Activated T-helper 17 cell treated with anti-CD3 and anti-CD28 coated beads, Interleukin-2, amount 50 U/mL, for 72 hours (primary cell): Measurements from ENCODE around the gene SH2D3A. TPM values are rescaled to one million over a fixed set of nuclear protein-coding genes. Genes with fewer than 3 reads are reported as not detected.

Experiments used
- ATAC-seq: fragments of 150-1000 bp; cut with Tn5 transposase; replicated peaks from 2 replicates; pipeline ENCODE4 v1.10.0; 2021; ENCODE audit warnings: mild to moderate bottlenecking, moderate library complexity
- H3K27ac Mint-ChIP-seq: one replicate; pipeline ENCODE4 v1.8.0; 2022; ENCODE audit warnings: mixed read lengths
- H3K27me3 Mint-ChIP-seq: one replicate; pipeline ENCODE4 v1.8.0; 2022; ENCODE audit warnings: mixed read lengths
- H3K36me3 Mint-ChIP-seq: one replicate; pipeline ENCODE4 v1.8.0; 2022; ENCODE audit warnings: low read depth, mild to moderate bottlenecking, mixed read lengths
- H3K4me1 Mint-ChIP-seq: one replicate; pipeline ENCODE4 v1.8.0; 2022; ENCODE audit warnings: mixed read lengths
- H3K4me3 Mint-ChIP-seq: one replicate; pipeline ENCODE4 v1.8.0; 2022; ENCODE audit warnings: mild to moderate bottlenecking, mixed read lengths
- H3K9me3 Mint-ChIP-seq: one replicate; pipeline ENCODE4 v1.8.0; 2022; ENCODE audit warnings: mixed read lengths
- total RNA-seq, 2 donors: library from RNA; stranded (reverse); gene quantifications; one replicate each; pipeline ENCODE4 v1.2.3, GENCODE V29; 2022

SH2D3A gene
- total RNA-seq, 2 donors from 2014 or later: 21.1 to 21.2 TPM

GRCh38 chr19:6732803-6733337, 34.4 kb downstream of the SH2D3A start:
- peaks cover 9% of the 10 kb centered on the region for H3K4me1 Mint-ChIP-seq
- no peak overlapping the region for H3K4me3 Mint-ChIP-seq
- no peak for ATAC-seq
- H3K9me3 Mint-ChIP-seq: no peaks in the 10 kb centered on the region
- no peak overlapping the region for H3K27ac Mint-ChIP-seq
- no peaks in the 10 kb centered on the region for H3K27me3 Mint-ChIP-seq
- peaks cover 37% of the 10 kb centered on the region for H3K36me3 Mint-ChIP-seq

- Mint-ChIP-seq H3K36me3 (peaks cover 31% of the 10 kb centered on the region), H3K9me3 (no peaks in the 10 kb centered on the region), H3K27ac (no peak overlapping the region), H3K4me3 (no peak overlapping the region), H3K4me1 (peaks cover 7% of the 10 kb centered on the region), H3K27me3 (no peaks in the 10 kb centered on the region)
- no peak for ATAC-seq
These were observed 35.4 kb downstream of the SH2D3A start for GRCh38 chr19:6731822-6732221.

GRCh38 chr19:6730941-6731670, 36.1 kb downstream of the SH2D3A start:
- Mint-ChIP-seq H3K4me1 (peaks cover 4% of the 10 kb centered on the region), H3K9me3 (no peaks in the 10 kb centered on the region), H3K36me3 (peaks cover 26% of the 10 kb centered on the region), H3K27me3 (no peaks in the 10 kb centered on the region), H3K4me3 (no peak overlapping the region), H3K27ac (no peak overlapping the region)
- ATAC-seq: no peak

GRCh38 chr19:6730153-6730804, 37.0 kb downstream of the SH2D3A start:
- Mint-ChIP-seq H3K4me3 (no peak overlapping the region), H3K27me3 (no peaks in the 10 kb centered on the region), H3K27ac (no peak overlapping the region), H3K4me1 (no peaks in the 10 kb centered on the region), H3K9me3 (no peaks in the 10 kb centered on the region), H3K36me3 (peaks cover 22% of the 10 kb centered on the region)
- ATAC-seq: peak; percentile 64

GRCh38 chr19:6729573-6730152, 37.6 kb downstream of the SH2D3A start:
- no peak for ATAC-seq
- Mint-ChIP-seq H3K9me3 (no peaks in the 10 kb centered on the region), H3K4me1 (no peaks in the 10 kb centered on the region), H3K4me3 (no peak overlapping the region), H3K36me3 (peaks cover 22% of the 10 kb centered on the region), H3K27ac (no peak overlapping the region), H3K27me3 (no peaks in the 10 kb centered on the region)

GRCh38 chr19:6728346-6728745, 38.9 kb downstream of the SH2D3A start:
- Mint-ChIP-seq H3K36me3 (peaks cover 13% of the 10 kb centered on the region), H3K27me3 (no peaks in the 10 kb centered on the region), H3K9me3 (no peaks in the 10 kb centered on the region), H3K4me3 (no peak overlapping the region), H3K4me1 (no peaks in the 10 kb centered on the region), H3K27ac (peak overlapping the region; percentile 21)
- no peak for ATAC-seq

- H3K4me1 Mint-ChIP-seq: no peaks in the 10 kb centered on the region
- H3K27me3 Mint-ChIP-seq: no peaks in the 10 kb centered on the region
- H3K27ac Mint-ChIP-seq: no peak overlapping the region
- H3K4me3 Mint-ChIP-seq: no peak overlapping the region
- ATAC-seq: no peak
- no peaks in the 10 kb centered on the region for H3K36me3 Mint-ChIP-seq
- H3K9me3 Mint-ChIP-seq: no peaks in the 10 kb centered on the region
These were observed 41.6 kb downstream of the SH2D3A start for GRCh38 chr19:6725513-6726231.

- no peaks in the 10 kb centered on the region for H3K36me3 Mint-ChIP-seq
- H3K4me1 Mint-ChIP-seq: no peaks in the 10 kb centered on the region
- no peaks in the 10 kb centered on the region for H3K27me3 Mint-ChIP-seq
- H3K9me3 Mint-ChIP-seq: no peaks in the 10 kb centered on the region
- no peak overlapping the region for H3K27ac Mint-ChIP-seq
- no peak overlapping the region for H3K4me3 Mint-ChIP-seq
- no peak for ATAC-seq
These were observed 42.4 kb downstream of the SH2D3A start for GRCh38 chr19:6724631-6725492.

- no peak overlapping the region for H3K27ac Mint-ChIP-seq
These were observed 43.5 kb downstream of the SH2D3A start for GRCh38 chr19:6723738-6724137.

GRCh38 chr19:6723108-6723618, 44.1 kb downstream of the SH2D3A start:
- no peak overlapping the region for H3K4me3 Mint-ChIP-seq
- no peaks in the 10 kb centered on the region for H3K36me3 Mint-ChIP-seq
- H3K27ac Mint-ChIP-seq: no peak overlapping the region
- no peaks in the 10 kb centered on the region for H3K9me3 Mint-ChIP-seq
- H3K4me1 Mint-ChIP-seq: no peaks in the 10 kb centered on the region
- H3K27me3 Mint-ChIP-seq: no peaks in the 10 kb centered on the region
- no peak for ATAC-seq

More at GRCh38 chr19:6723738-6724137, 43.5 kb downstream of the SH2D3A start:
- ATAC-seq: no peak
- no peak overlapping the region for H3K4me3 Mint-ChIP-seq
- H3K36me3 Mint-ChIP-seq: no peaks in the 10 kb centered on the region
- H3K4me1 Mint-ChIP-seq: no peaks in the 10 kb centered on the region
- no peaks in the 10 kb centered on the region for H3K9me3 Mint-ChIP-seq
- no peaks in the 10 kb centered on the region for H3K27me3 Mint-ChIP-seq

GRCh38 chr19:6721773-6722172, 45.5 kb downstream of the SH2D3A start:
- Mint-ChIP-seq H3K4me1 (peaks cover 8% of the 10 kb centered on the region), H3K4me3 (no peak overlapping the region), H3K27ac (no peak overlapping the region), H3K9me3 (peaks cover 3% of the 10 kb centered on the region), H3K27me3 (peaks cover 3% of the 10 kb centered on the region), H3K36me3 (no peaks in the 10 kb centered on the region)
- no peak for ATAC-seq

GRCh38 chr19:6721138-6721474, 46.1 kb downstream of the SH2D3A start:
- Mint-ChIP-seq H3K27ac (no peak overlapping the region), H3K4me3 (no peak overlapping the region), H3K9me3 (peaks cover 3% of the 10 kb centered on the region), H3K4me1 (peaks cover 8% of the 10 kb centered on the region), H3K27me3 (peaks cover 3% of the 10 kb centered on the region), H3K36me3 (no peaks in the 10 kb centered on the region)
- ATAC-seq: no peak

- no peak within 1 kb of the TSS for H3K4me3 Mint-ChIP-seq
- H3K9me3 Mint-ChIP-seq: peaks cover 3% of the 10 kb centered on the region
- H3K27ac Mint-ChIP-seq: no peak within 1 kb of the TSS
- no peak for ATAC-seq
- no peaks in the 10 kb centered on the region for H3K36me3 Mint-ChIP-seq
- H3K27me3 Mint-ChIP-seq: peaks cover 3% of the 10 kb centered on the region
- H3K4me1 Mint-ChIP-seq: peaks cover 8% of the 10 kb centered on the region
These were observed 46.7 kb downstream of the SH2D3A start, which contains the start of gene C3 for GRCh38 chr19:6720369-6721137. Gene C3 (minus strand): TSS chr19:6720650. CDS start chr19:6720589, 61 bp downstream.
